ENCODE results near the gene PARVG. TPM values are rescaled to one million over a fixed set of nuclear protein-coding genes. Genes with fewer than 3 reads are reported as not detected.

Gene PARVG
- total RNA-seq, 1 experiment from 2014 or later, result 1.3 TPM

- Histone ChIP-seq H4K8ac (replicated peaks; ENCODE audit: insufficient read length, low read depth, low read length) (no peak overlapping the region), H4K20me1 (ENCODE audit: control insufficient read depth, insufficient read depth, insufficient read length) (no peaks in the 10 kb centered on the region), H3K4ac (ENCODE audit: low read depth, low read length) (no peak overlapping the region), H2BK5ac (ENCODE audit: insufficient read length, low read length) (no peak overlapping the region), H3K23me2 (ENCODE audit: insufficient read length, low read depth, low read length, poor library complexity, severe bottlenecking) (peaks cover 3% of the 10 kb centered on the region), H3K4me2 (ENCODE audit: insufficient read depth, insufficient read length, low read length) (no peak overlapping the region), H3K14ac (ENCODE audit: insufficient read depth, low read length) (peak overlapping the region; percentile 16; the same call in 1 of the 2 replicates), H3K9me3 (ENCODE audit: control insufficient read depth, low read depth, low read length) (no peaks in the 10 kb centered on the region), H4K91ac (ENCODE audit: insufficient read length, low read depth, low read length) (no peak overlapping the region), H2BK20ac (ENCODE audit: low read depth, low read length, poor library complexity, severe bottlenecking) (no peak overlapping the region), H3K9ac (ENCODE audit: extremely low read depth, insufficient read length, low read length) (no peak overlapping the region), H3K18ac (ENCODE audit: insufficient read length, low read depth, low read length) (no peak overlapping the region), H3K56ac (ENCODE audit: insufficient read length, low read depth, low read length) (no peak overlapping the region), H2BK15ac (ENCODE audit: low read depth, low read length) (no peak overlapping the region), H3T11ph (ENCODE audit: low read length) (no peak overlapping the region), H3K79me2 (ENCODE audit: insufficient read depth, low read length) (no peaks in the 10 kb centered on the region), H2BK120ac (ENCODE audit: low read depth, low read length, poor library complexity, severe bottlenecking) (no peak overlapping the region), H3K27ac (ENCODE audit: insufficient read length, low read depth, low read length) (no peak overlapping the region), H3K23ac (ENCODE audit: insufficient read length, low read depth, low read length) (no peak overlapping the region), H3K4me1 (ENCODE audit: insufficient read depth, low read length) (no peaks in the 10 kb centered on the region; the same call in 1 of the 2 replicates), H3K79me1 (ENCODE audit: insufficient read depth, low read depth, low read length, poor library complexity, severe bottlenecking) (no peaks in the 10 kb centered on the region), H2BK12ac (ENCODE audit: insufficient read length, low read depth, low read length) (no peak overlapping the region), H2AFZ (ENCODE audit: low read length) (no peak overlapping the region), H2AK5ac (ENCODE audit: insufficient read length, low read length) (no peak overlapping the region), H4K5ac (ENCODE audit: insufficient read length, low read depth, low read length) (no peak overlapping the region), H3K27me3 (ENCODE audit: insufficient read depth, low read length) (no peaks in the 10 kb centered on the region)
- no peak for DNase-seq
- Mint-ChIP-seq H3K4me1 (peaks cover 27 to 41% of the 10 kb centered on the region in 2 experiments), H3K36me3 (ENCODE audit: insufficient read depth in 1 of 3, low read depth in 3 of 3) (no peaks in the 10 kb centered on the region; a peak in 1 of 7 replicates), H3K27ac (no peak overlapping the region), H3K4me3 (no peak overlapping the region), H3K27me3 (ENCODE audit: low read depth) (no peaks in the 10 kb centered on the region), H3K9me3 (no peaks in the 10 kb centered on the region)
- TF ChIP-seq CTCF (conservative IDR thresholded peaks at IDR 0.05), result no peak
- no CpG with 5 or more reads among the region's 18 CpGs for WGBS (ENCODE audit: extremely low coverage, insufficient read length, low lambda C conversion rate)
These were observed 17.2 kb upstream of the PARVG start for GRCh38 chr22:44163536-44163935.

Data from H9 (cell line).